Right lobe of liver (tissue), 4 donors: ENCODE results near the gene PLXNB1.

ENCODE experiments used
- CTCF ChIP-seq, 4 donors: fragments of 200-600 bp in 3 of 4; fragments of 450-650 bp in 1 of 4; IDR thresholded peaks; one replicate each; pipeline versions ENCODE4 v1.5.1 to v1.8.0; 2016 to 2022; ENCODE audit warnings: antibody characterized with exemption in 4 of 4, mild to moderate bottlenecking in 2 of 4
- POLR2A ChIP-seq: fragments of 450-650 bp; IDR thresholded peaks from one replicate; pipeline ENCODE4 v1.6.1; 2017; ENCODE audit warnings: antibody characterized with exemption, mild to moderate bottlenecking
- donor health status: DM: no; HTN: no; CAD: no.
- donor health status: DM: no; HTN: no; CAD: no.
- donor health status: DM: no; HTN: yes; CAD: no.

GRCh38 chr3:48470286-48470685 is 40.4 kb upstream of the PLXNB1 start:
- TF ChIP-seq POLR2A (no peak), CTCF (IDR thresholded peaks at IDR 0.05) (no peak)
